DMS153 treated with DMSO at 0.1 percent for 48 hours (cell line): ENCODE data around the gene PLA2G4B.

ENCODE experiments used
- DNase-seq: peaks from one replicate; lab custom pipeline; 2025; ENCODE audit not compliant: unreplicated experiment; lab: John Stamatoyannopoulos, UW

Gene PLA2G4B

DNA sequence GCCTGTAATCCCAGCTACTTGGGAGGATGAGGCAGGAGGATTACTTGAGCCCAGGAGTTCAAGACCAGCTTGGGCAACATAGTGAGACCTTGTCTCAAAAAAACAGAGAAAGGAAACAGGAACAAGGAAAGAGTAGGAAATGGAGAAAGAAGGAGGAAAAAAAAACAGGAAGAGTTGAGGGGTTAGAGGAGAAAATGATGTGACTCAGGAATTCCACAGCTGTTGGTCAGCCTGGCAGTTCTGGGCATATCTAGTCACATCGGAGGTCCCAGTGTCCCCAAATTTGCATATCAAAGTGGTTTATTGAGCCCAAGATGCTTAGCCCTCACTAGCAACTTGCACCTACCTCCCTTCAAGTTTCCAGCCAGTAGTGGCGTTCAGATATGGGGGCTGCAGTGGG, 29.5 kb upstream of the PLA2G4B start:
- DNase-seq: no peak

DNA sequence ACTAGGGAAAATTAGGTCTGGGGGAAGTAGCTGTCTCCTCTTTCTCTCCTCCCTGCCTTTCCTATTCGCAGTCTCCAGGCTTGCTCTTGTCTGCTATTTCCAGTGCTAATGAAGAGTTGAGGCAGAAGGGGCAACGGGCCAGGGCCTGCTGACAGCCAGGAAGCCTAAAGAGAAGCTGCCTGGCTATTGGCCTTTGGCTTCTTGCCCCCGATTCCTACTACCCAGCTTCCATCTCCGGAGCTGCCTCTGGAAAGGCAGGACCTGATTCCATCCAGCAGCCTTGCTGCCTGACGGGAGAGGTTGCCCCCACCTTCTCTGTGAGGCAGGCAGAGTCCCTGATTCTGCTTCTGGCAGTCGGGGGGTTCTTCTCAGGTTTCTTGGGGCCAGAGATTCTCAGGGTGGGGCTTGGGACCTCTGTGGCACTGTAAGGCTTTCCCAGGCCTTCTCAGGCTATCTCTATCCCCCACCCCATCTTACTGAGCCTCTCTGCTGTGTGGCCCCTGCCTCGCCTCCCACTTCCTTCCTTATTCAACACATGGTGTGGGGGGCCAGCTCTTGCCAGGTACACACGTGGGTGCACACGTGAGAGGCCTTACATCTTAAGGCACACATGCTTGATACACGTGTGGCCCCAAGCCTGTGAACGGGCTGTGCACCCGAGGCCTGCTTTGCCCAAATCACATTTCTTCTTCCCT, 29.0 kb upstream of the PLA2G4B start:
- no peak for DNase-seq

DNA sequence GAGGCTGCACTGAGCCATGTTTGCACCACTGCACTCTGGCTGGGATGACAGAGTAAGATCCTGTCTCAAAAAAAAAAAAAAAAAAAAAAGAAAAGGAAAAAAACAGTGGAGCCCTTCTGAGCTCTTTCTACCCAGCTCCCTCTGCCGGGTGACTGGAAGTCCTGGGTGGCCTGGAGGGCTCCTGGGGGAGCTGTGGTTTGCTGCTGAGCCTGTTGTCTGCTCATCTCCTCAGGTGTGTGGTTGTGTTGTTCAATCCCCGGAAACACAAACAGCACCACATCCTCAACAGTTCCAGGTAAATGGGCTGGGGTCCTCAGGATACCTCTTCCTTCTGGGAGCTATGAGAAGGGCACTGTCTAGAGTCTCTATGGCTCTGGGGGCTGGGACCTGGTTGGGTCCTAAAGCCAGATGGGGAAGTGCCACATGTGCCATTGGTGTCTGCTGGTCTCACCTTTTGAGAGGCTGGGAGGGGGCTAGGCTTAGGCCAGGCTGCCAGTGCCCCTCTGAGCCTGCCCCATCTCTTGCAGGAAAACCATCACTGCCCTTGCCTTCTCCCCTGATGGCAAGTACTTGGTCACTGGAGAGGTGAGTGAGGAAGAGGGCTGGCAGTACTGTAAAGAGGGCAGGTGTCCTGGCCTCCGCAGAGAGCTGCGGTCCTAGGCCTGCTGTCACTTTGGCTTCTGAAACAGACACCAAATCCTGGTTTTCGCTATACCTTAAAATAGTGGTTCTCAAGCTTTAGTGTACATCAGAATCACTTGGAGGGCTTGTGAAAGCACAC, 27.8 kb upstream of the PLA2G4B start:
- DNase-seq: no peak

DNA sequence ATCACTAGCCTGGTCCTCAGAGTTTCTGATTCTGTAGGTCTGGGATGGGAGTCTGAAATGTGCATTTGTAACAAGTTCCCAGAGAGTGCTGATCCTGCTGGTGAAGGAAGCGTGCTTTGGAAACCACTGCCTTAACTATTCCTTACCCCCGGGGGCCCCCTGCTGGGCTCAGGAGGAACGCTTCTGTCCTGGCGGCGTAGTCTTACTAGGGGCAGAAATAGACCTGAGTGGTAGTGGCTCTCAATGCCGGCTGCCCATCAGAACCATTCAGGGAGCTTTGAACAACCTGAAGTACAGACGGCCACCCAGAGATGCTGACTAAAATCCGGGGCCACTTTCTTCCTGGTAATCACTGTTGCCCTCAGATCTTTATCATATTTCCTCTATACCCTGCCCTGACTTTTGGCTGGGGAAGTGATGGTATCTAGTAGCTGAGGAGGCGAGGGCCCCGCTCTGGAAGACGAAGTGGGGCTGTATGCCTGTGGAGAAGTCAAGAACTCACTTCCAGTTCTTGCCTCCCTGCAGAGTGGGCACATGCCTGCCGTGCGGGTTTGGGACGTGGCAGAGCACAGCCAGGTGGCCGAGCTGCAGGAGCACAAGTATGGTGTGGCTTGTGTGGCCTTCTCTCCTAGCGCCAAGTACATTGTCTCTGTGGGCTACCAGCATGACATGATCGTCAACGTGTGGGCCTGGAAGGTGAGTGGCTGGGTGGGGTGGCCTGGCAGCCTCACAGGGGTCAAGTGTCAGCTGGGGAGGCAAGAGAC, 27.0 kb upstream of the PLA2G4B start:
- peak; percentile 14 for DNase-seq

DNA sequence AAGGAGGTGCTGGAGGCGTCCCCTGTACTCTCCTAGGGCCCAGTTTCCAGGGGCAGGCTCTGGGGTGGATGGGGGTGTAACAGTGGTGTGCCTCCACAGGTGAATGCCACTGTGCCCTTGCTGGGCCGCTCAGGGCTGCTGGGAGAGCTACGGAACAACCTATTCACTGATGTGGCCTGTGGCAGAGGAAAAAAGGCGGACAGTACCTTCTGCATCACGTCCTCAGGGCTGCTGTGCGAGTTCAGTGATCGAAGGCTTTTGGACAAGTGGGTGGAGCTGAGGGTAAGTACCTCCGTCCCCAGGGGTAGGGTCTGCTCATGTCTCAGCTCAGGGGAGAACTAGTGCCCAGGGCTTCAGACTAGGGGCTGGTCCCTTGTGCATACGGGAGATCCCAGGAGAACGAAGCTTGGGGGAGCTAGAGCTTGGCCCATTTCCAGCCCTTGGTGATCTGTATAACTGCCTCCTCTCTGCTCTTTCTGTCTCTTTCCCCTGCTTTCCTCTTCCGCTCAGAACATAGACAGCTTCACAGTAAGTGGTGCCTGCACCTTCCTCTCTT, 25.7 kb upstream of the PLA2G4B start:
- DNase-seq: no peak

DNA sequence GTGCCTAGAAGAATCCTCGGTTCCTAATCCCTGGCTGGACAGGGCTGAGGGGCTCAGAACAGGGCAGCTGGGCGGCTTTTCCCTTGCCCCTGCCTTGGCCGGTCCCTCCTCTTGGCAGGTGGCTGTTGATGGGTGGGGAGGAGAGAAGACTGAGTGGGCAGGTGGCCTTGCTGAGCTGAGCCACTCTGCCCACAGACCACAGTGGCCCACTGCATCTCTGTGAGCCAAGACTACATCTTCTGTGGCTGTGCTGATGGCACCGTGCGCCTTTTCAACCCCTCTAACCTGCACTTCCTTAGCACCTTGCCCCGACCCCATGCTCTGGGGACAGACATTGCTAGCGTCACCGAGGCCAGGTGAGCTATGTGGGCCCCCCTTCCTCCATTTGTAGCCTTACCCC, 25.2 kb upstream of the PLA2G4B start:
- DNase-seq: no peak

DNA sequence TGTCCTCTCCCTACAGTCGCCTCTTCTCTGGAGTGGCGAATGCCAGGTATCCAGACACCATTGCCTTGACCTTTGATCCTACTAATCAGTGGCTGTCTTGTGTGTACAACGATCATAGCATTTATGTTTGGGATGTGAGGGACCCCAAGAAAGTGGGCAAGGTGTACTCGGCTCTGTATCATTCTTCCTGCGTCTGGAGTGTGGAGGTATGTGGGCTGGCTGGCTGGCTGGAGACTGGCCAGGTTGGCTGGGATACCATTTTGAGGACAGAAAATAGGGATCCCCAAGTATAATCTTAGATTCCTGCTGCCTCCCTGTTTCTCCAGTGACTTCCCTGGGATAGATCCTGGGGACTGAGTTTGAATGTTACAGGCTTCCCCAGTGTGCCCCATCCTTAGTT, 24.1 kb upstream of the PLA2G4B start:
- no peak for DNase-seq

DNA sequence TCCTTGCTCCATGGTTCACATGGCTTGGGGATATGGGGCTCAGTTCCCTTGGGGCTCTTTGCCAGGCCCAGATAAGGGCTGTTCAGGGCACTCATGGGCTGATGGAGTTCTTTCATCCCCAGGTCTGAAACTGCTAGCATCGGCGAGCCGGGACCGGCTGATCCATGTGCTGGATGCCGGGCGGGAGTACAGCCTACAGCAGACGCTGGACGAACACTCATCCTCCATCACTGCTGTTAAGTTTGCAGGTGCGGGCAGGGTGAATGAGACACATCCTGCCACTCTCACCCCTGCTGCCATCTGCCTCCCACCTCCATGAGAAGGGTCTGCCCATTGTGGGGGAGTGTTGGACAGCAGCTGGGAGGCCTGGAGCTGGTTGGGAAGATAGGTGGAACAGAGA, 21.9 kb upstream of the PLA2G4B start:
- no peak for DNase-seq

DNA sequence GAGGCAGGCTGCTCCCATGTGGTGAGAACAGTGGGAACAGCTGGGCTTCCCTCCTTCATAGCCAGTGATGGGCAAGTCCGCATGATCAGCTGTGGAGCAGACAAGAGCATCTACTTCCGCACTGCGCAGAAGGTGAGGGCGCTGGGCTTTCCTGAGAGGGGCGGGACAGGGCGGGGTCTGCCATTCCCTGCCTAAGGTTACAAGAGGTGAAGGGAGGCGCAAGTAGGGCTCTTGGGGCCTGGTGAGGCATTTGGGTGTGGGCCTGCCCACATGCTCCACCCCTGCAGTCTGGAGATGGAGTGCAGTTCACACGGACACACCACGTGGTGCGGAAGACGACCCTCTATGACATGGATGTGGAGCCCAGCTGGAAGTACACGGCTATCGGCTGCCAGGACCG, 21.3 kb upstream of the PLA2G4B start:
- no peak for DNase-seq

DNA sequence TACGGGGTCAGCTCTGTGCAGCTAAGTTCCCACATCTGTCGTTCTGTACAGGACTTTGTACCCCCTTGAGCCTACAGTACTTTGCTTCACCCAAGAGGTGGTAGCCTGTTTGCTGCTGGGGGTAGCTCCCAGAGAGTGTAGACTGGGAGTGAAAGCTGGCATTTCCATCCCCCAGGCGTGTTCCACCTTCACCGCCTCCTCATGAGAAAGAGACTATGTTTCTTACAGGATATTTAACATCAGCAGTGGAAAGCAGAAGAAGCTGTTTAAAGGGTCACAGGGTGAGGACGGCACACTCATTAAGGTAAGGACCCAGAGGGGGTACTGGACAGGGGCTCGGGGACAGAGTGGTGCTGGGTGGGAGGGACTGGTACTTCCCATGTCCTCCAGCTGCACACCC, 20.9 kb upstream of the PLA2G4B start:
- DNase-seq: no peak

DNA sequence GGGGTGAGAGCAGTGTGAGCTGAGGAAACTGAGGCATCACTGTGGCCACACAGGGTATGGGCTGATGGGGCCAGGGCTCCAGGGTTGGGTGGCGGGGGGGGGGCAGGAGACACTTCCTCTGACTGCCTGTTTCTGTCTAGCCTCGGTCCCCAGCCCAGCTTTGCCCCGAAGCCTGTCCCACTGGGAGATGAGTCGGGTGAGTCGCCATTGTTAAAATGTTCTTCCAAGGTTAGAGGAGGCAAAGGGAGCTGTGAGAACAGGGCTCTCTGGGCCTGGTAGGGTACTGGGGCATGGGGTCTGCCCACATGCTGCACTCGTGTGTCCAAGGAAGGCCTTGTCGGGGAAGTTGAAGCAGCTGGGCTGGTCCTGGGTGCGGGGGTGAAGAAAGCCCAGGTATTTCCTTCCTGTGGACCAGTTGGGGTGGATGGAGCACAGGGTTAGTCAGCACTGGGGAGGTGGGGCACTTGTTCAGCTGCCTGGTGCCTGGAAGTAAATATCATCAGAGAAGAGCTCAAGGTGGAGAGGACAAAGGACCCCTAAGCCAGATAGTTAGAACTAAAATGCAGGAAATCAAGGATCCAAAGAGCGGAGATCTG, 19.1 kb upstream of the PLA2G4B start:
- no peak for DNase-seq

DNA sequence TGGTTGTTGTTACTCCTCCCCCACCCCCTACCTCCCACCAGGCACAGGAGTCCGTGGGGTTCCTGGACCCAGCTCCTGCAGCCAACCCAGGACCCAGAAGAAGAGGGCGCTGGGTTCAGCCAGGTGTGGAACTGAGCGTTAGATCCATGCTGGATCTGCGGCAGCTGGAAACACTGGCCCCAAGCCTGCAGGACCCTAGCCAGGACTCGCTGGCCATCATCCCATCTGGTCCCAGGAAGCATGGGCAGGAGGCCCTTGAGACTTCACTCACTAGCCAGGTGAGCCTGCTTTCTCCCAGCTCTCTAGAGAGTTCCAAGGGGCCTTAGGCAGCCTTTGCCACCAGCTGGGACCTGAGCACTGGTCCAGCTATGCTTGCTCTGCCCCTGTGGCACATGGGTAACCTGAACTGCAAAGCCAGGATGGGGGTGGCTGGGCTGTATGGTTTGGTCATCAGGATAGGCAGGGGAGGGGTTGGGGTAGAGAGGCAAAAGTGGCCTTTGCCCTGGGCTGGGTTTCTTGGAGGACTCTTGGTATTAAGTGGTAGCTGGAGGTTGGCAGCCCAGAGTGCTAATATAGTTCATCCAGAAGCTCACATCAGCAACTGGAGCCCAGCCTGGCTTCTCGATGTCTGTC, 17.7 kb upstream of the PLA2G4B start:
- no peak for DNase-seq

DNA sequence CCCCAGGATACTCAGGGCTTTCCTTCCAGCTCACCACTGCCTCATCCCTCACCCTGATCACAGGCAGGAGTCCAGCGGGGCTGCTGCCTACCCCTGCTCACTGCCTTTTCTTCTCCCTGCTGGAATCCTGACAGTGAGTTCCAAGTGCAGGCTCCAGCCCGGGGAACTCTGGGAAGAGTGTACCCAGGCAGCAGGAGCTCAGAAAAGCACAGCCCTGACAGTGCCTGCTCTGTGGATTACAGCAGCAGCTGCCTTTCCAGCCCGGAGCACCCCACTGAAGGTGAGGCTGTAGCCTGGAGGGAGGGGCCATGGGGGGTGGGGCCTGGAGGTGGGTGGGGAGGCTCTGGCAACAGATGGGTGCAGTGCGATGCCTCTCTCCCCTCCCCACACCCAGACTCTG, 16.8 kb upstream of the PLA2G4B start:
- DNase-seq: no peak

DNA sequence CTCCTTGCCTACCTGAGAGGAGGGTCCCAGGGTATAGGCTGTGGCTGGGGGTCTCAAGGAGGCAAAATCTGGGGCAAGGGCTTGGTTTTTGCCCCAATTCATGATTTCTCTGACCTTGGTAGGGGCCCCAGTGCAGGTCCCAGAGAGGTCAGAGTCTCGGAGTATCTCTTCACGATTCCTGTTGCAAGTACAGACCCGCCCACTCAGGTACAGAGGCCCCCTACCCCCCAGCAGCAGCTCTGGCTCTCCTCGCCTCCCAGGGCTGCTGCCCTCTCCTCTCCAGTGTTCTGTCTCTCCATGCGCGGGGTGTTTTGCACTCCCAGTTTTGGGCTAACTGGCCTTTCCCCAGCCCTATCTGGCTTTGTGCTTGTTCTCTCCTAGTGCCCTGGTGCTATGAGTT, 16.2 kb upstream of the PLA2G4B start:
- no peak for DNase-seq

DNA sequence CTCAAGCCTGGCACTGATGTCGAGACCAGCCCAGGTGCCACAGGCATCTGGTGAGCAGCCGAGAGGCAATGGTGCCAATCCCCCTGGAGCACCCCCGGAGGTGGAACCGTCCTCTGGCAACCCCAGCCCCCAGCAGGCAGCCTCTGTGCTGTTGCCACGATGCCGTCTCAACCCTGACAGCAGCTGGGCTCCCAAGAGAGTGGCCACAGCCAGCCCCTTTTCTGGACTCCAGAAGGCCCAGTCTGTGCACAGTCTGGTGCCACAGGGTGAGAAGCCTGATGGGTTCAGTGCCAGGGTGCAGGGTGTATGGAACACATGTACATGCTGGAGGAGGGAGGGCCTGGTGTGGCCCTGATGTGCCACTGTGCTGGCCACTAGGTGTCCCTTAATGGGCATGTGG, 15.7 kb upstream of the PLA2G4B start:
- no peak for DNase-seq

DNA sequence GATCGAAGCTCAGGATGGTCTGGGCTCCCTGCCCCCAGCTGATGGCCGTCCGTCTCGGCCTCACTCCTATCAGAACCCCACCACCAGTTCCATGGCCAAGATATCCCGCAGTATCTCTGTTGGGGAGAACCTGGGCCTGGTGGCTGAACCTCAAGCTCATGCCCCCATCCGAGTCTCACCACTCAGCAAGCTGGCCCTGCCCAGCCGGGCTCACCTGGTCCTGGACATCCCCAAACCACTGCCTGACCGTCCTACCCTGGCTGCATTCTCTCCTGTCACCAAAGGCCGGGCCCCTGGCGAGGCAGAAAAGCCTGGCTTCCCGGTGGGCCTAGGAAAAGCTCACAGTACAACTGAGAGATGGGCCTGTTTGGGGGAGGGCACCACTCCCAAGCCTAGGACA, 15.1 kb upstream of the PLA2G4B start:
- no peak for DNase-seq

DNA sequence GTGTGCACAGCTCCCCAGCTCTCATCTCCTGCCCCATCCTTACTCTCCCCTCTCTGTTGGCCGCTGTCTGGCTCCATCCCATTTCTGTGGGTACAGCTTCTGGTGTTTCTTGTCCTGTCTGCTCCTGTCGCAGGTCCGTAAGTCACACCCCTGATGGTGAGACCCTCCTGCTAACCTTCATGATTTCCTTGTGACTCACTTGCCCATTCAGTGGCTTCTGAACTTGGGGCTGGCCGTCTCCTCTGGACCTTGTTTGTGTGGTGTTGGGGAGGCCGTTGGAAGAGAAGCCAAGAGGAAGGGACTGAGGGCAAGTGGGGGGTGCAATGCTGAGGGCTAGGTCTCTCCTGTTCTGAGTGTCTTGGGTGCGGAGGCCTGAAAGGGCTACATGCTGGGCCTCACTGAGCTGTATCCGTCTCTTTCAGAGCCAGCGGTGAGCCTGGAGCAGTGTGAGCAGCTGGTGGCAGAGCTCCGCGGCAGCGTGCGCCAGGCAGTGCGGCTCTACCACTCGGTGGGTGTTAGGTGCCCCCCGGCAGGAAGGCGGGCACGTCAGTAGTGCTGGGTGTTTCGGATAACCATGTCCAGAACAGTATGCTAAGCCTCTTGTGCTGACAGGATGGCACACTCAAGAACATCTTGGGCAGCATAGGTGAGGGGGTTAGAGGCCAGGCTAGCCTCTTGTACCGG, 14.4 kb upstream of the PLA2G4B start:
- no peak for DNase-seq

DNA sequence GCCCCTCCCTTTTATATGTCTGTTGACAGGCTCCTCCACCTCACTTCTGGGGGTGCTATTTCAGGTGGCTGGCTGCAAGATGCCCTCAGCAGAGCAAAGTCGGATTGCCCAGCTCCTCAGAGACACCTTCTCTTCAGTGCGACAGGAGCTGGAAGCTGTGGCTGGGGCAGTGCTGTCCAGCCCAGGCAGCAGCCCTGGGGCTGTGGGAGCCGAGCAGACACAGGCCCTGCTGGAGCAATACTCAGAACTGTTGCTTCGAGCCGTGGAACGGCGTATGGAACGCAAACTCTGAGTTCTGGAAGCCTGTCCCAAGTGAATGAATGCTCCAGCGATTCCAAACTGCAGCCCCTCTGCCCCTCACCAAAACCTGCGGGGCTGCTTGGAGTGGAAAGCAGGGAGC, 13.5 kb upstream of the PLA2G4B start:
- no peak for DNase-seq

DNA sequence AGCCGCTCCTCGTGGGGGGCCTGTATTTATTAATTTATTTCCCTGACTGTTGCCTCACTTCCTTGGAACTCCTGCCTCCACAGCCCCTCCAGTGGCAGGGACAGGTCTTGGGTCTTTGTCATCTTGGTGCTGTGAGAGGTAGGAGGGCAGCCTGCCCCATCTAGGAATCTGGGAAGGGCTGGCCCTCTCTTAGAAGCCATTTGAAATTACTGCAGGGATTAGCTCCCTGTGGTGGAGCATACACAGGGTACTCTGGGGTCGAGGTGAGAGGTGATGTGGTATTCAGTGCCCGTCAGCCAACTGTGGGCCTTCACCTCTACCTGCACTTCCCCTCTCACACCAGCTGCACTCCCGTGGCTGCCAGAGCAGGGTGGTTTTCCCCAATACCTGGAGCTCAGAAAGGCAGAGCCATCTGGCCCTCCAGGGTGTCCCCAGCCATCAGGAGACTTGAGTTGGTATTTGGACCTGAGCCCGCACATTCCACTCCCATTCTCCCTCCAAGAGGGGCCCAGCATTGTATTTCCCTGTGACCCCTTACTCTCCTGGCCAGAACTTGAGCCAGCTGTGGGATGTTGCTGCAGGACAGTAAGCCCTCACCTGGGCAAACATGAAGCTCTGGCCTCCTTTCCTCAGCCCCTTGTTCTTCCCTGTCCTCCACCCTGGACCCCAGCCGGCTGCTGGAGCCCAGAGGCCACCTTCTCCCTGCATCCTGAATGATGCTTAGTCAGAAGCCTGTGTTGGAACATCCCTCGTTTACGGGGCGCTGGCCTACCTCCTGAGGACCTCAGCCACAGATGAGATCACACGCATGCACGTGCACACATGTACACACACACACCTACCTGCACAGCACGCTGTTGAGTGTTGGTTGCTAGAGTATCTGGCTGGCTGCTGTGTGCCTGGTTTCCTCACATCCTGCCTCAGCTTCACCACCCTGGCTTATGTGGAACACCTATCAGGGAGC, 12.8 kb upstream of the PLA2G4B start:
- no peak for DNase-seq
